Neural cell (in vitro differentiated cells): ENCODE measurements around the gene FAP. TPM values are rescaled to one million over a fixed set of nuclear protein-coding genes. Genes with fewer than 3 reads are reported as not detected.

Experiments
- H2AFZ ChIP-seq: fragments of 200-600, 300-800 bp; sonication (generic), shearing (Covaris generic); 2 replicates; pipeline ENCODE4 v1.6.0; 2014; ENCODE audit warnings: low read depth, mild to moderate bottlenecking, antibody characterized with exemption, low read length, moderate library complexity
- H3F3A ChIP-seq: fragments of 200-600 bp; shearing (Covaris generic); 2 replicates; pipeline ENCODE4 v1.6.1; 2016; ENCODE audit warnings: mild to moderate bottlenecking, moderate library complexity, mixed read lengths, antibody characterized with exemption, low read length; ENCODE audit not compliant: insufficient read depth, poor library complexity, severe bottlenecking
- H3K27ac ChIP-seq: fragments of 200-600, 300-800 bp; sonication (generic), shearing (Covaris generic); 2 replicates; pipeline ENCODE4 v1.5.1; 2014; ENCODE audit warnings: mild to moderate bottlenecking, low read length, moderate library complexity
- H3K27me3 ChIP-seq: fragments of 300-800, 200-600 bp; sonication (generic), shearing (Covaris generic); 2 replicates; pipeline ENCODE4 v1.6.0; 2014; ENCODE audit warnings: mild to moderate bottlenecking, low read depth, low read length, moderate library complexity; ENCODE audit not compliant: insufficient read depth
- H3K36me3 ChIP-seq: fragments of 300-800, 200-600 bp; sonication (generic), shearing (Covaris generic); 2 replicates; pipeline ENCODE4 v1.5.1; 2014; ENCODE audit warnings: mild to moderate bottlenecking, antibody characterized with exemption, low read length, moderate library complexity; ENCODE audit not compliant: insufficient read depth
- H3K4me2 ChIP-seq: fragments of 300-800, 200-600 bp; sonication (generic), shearing (Covaris generic); 2 replicates; pipeline ENCODE4 v1.6.0; 2014; ENCODE audit warnings: mild to moderate bottlenecking, low read length
- H3K4me3 ChIP-seq: fragments of 300-800, 200-600 bp; sonication (generic), shearing (Covaris generic); 2 replicates; pipeline ENCODE4 v1.5.1; 2014; ENCODE audit warnings: mild to moderate bottlenecking, low read length, moderate library complexity
- H3K79me2 ChIP-seq: fragments of 200-600 bp; shearing (Covaris generic); replicated peaks from 2 replicates; pipeline ENCODE4 v1.6.0; 2014; ENCODE audit warnings: mild to moderate bottlenecking, low read length, moderate library complexity; ENCODE audit not compliant: insufficient read depth
- H3K9ac ChIP-seq: fragments of 300-800, 200-600 bp; sonication (generic), shearing (Covaris generic); 2 replicates; pipeline ENCODE4 v1.6.1; 2016; ENCODE audit warnings: mild to moderate bottlenecking, low read length, mixed read lengths
- H3K9me2 ChIP-seq: fragments of 200-600 bp; shearing (Covaris generic); 2 replicates; pipeline ENCODE4 v1.6.1; 2016; ENCODE audit warnings: mild to moderate bottlenecking, low read length, mixed read lengths; ENCODE audit not compliant: insufficient read depth
- H3K9me3 ChIP-seq: fragments of 200-600, 300-800 bp; sonication (generic), shearing (Covaris generic); 2 replicates; pipeline ENCODE4 v1.6.1; 2016; ENCODE audit warnings: mild to moderate bottlenecking, mixed run types, low read length, moderate library complexity, mixed read lengths
- H4K20me1 ChIP-seq: fragments of 200-600 bp; shearing (Covaris generic); 2 replicates; pipeline ENCODE4 v1.6.1; 2016; ENCODE audit warnings: mild to moderate bottlenecking, mixed run types; ENCODE audit not compliant: insufficient read depth
- CTCF ChIP-seq: fragments of 450-650 bp; IDR thresholded peaks from 2 replicates; pipeline ENCODE4 v1.5.1; 2014; ENCODE audit warnings: antibody characterized with exemption, mild to moderate bottlenecking, moderate library complexity; ENCODE audit not compliant: poor library complexity, severe bottlenecking
- EP300 ChIP-seq: fragments of 450-650 bp; conservative IDR thresholded peaks from 2 replicates; pipeline ENCODE4 v1.6.1; 2014; ENCODE audit warnings: antibody characterized with exemption, mild to moderate bottlenecking, moderate library complexity; ENCODE audit not compliant: poor library complexity, severe bottlenecking
- EZH2 ChIP-seq: fragments of 200-600, 300-800 bp; shearing (Covaris generic), sonication (generic); IDR thresholded peaks from 2 replicates; pipeline ENCODE4 v1.6.1; 2014; ENCODE audit warnings: antibody characterized with exemption, low read length, borderline replicate concordance, mild to moderate bottlenecking; ENCODE audit not compliant: insufficient read depth, poor library complexity, severe bottlenecking
- MXI1 ChIP-seq: fragments of 450-650 bp; conservative IDR thresholded peaks from 2 replicates; pipeline ENCODE4 v1.6.1; 2014; ENCODE audit warnings: antibody characterized with exemption, mild to moderate bottlenecking; ENCODE audit not compliant: poor library complexity, severe bottlenecking
- POLR2AphosphoS5 ChIP-seq: IDR thresholded peaks from 2 replicates; pipeline ENCODE4 v1.6.1; 2012
- RAD21 ChIP-seq: fragments of 450-650 bp; conservative IDR thresholded peaks from 2 replicates; pipeline ENCODE4 v1.6.1; 2014; ENCODE audit warnings: antibody characterized with exemption, mild to moderate bottlenecking, moderate library complexity
- REST ChIP-seq: IDR thresholded peaks from 2 replicates; pipeline ENCODE4 v1.6.1; 2012; ENCODE audit warnings: borderline replicate concordance
- SMC3 ChIP-seq: fragments of 450-650 bp; conservative IDR thresholded peaks from 2 replicates; pipeline ENCODE4 v1.6.1; 2014; ENCODE audit warnings: antibody characterized with exemption, mild to moderate bottlenecking, moderate library complexity; ENCODE audit not compliant: poor library complexity
- TAF1 ChIP-seq: IDR thresholded peaks from 2 replicates; pipeline ENCODE4 v1.6.1; 2012; ENCODE audit warnings: low read depth
- polyA plus RNA-seq: library from polyadenylated mRNA; depleted of rRNA; stranded (reverse); fragments of >200 nt; gene quantifications from 2 replicates; pipeline ENCODE4 v1.2.3, GENCODE V29; 2014

The FAP gene
- polyA plus RNA-seq, 1 donor from 2014 or later, result 0.16 TPM

GRCh38 chr2:162243715-162244114 lies 470 bp upstream of the FAP start:
- H3K36me3 ChIP-seq, result no peaks in the 10 kb centered on the region
- no peak for TF ChIP-seq CTCF
- TF ChIP-seq RAD21, result no peak
- TF ChIP-seq SMC3, result no peak
- no peak for TF ChIP-seq EZH2
- no peak for TF ChIP-seq REST
- no peak for TF ChIP-seq EP300
- TF ChIP-seq MXI1, result no peak
- no peak for TF ChIP-seq POLR2AphosphoS5
- TF ChIP-seq TAF1, result no peak
- no peaks in the 10 kb centered on the region for H3K79me2 ChIP-seq
- H3K9me2 ChIP-seq, result no peaks in the 10 kb centered on the region
- H3F3A ChIP-seq, result no peaks in the 10 kb centered on the region
- H3K27ac ChIP-seq, result no peak overlapping the region
- no peak overlapping the region for H3K9ac ChIP-seq
- no peak overlapping the region for H2AFZ ChIP-seq
- no peak overlapping the region for H3K4me2 ChIP-seq
- no peaks in the 10 kb centered on the region for H3K9me3 ChIP-seq
- H3K27me3 ChIP-seq, result no peaks in the 10 kb centered on the region
- H3K4me3 ChIP-seq, result no peak overlapping the region
- H4K20me1 ChIP-seq, result no peaks in the 10 kb centered on the region

- H3K4me3 ChIP-seq, result no peak overlapping the region
- H3K4me2 ChIP-seq, result no peak overlapping the region
Measured at GRCh38 chr2:162242586-162243280, 512 bp downstream of the FAP start.

More at GRCh38 chr2:162242586-162243280, 512 bp downstream of the FAP start:
- Histone ChIP-seq H3F3A (no peaks in the 10 kb centered on the region), H3K9ac (no peak overlapping the region), H3K79me2 (no peaks in the 10 kb centered on the region), H3K27ac (no peak overlapping the region), H3K27me3 (no peaks in the 10 kb centered on the region), H3K9me3 (no peaks in the 10 kb centered on the region), H2AFZ (no peak overlapping the region), H3K9me2 (no peaks in the 10 kb centered on the region), H3K36me3 (no peaks in the 10 kb centered on the region), H4K20me1 (no peaks in the 10 kb centered on the region)
- TF ChIP-seq TAF1 (no peak), REST (no peak), EZH2 (no peak), CTCF (no peak), MXI1 (no peak), EP300 (no peak), SMC3 (no peak), POLR2AphosphoS5 (no peak), RAD21 (no peak)
